C1 segment of cervical spinal cord (tissue), 14 donors: ENCODE results near the gene NUP188.
"Not testable (repeated sequence)": the region's sequence is repeated elsewhere in the genome, so short reads cannot be mapped to it uniquely, and the experiment has no call there.

Experiments
- DNase-seq, 14 donors: peaks; one replicate each; lab custom pipeline; 2025; lab: John Stamatoyannopoulos, UW

Gene NUP188

DNA sequence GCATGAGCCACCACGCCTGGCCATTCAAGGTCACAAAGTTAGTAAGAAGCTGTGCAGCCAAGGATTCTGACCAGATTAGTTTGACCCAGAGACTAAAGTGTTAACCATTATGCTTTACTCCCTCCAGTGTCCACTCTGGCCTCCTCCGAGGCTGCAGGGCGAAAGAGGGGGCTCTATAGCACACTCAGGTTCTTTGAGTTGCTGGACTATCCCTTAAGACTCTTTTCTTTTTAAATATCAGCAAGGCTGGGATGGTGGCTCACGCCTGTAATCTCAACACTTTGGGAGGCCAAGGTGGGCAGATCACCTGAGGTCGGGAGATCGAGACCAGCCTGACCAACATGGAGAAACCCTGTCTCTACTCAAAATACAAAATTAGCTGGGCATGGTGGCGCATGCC, 2.5 kb upstream of the NUP188 start:
- not testable (repeated sequence) for DNase-seq

DNA sequence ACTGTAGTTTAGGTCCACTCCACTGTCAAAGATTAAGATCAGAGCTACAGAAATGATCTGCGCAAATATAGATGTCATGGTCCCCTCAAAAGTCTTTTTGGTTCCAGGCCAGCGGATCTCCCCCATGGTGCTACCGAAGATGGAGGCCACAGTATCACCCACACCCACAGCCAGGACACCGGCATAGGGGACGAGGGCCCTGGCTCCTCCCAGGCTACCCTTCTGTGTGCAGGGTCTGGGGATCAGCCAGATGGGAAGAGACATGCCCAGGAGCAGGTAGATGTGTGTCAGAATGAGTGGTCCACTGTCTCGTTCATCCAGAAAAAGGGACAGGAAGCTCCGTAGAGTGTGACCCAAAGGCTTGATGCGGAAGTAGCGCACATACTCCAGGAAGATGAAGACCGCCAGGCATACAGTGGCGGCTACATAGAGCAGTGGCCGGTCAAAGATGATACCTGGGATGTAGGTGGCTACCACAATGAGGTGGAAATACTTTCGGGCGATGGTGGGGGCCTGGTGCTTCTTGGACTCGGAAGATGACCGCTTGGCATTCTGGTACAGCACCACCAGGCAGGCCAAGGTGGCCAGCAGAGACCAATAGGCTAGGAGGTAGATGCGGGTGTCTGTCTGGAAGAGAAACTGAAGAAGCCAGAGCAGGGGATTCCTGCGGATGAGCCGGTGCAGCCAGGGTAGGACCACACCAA, 1.5 kb upstream of the NUP188 start:
- DNase-seq, result no peak

DNA sequence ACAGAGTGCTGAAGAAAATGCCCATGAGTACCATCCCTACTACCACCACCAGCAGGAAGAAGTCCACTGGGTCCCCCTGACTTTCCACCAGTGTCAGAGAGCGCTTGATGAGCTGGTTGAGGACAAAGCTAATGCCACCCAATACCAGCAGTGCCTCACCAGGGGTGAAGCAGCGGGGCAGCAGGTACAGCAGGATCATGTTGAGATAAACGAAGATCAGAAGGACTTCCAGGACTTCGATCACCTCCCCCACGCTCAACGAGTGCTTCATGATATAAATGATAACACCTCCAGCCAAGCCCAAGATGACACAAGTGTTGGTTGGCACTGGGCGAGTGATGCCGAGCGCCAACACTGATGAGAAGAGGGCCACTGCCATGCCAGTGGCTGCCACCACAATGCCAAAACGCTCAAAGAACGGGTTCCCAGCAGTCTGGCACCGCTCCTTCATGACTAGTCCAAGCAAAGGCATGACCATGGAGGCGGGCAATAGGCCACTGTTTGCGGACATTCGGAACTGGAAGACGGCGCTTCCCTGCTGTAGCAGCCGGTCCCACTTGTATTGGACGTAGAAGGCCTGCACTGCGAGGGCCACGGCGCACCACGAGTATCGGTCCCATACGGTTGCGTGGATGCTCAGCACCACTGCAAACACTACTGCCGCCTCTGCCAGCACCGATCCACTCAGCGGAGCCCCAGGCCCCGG, 775 bp upstream of the NUP188 start:
- DNase-seq, result peak in 5 of 14 donors; percentile 24 to 73 (median 62)

DNA sequence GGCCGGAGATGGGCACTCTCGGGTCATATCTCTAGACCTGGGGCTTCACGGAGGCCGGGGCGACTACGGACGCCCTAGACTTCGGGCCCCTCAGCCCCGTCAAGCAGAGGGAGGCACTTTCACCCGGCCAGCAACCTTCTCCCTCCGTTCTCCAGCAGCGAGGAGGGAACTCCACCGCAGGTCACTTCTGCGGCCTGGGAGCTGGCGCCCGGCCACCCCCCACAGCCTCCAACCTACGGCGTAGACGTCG, 297 bp upstream of the NUP188 start:
- peak in 1 of 14 donors; percentile 41 for DNase-seq

DNA sequence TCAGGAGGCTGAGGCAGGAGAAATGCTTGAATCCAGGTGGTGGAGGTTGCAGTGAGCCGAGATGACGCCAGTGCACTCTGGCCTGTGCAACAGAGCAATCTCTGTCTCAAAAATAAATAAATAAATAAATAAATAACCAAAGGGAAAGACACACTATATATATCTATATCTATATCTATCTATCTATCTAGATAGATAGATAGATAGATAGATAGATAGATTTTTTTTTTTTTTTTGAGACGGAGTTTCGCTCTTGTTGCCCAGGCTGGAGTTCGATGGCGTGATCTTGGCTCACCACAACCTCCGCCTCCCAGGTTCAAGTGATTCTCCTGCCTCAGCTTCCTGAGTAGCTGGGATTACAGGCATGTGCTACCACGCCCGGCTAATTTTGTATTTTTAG, 13.9 kb downstream of the NUP188 start:
- not testable (repeated sequence) for DNase-seq

DNA sequence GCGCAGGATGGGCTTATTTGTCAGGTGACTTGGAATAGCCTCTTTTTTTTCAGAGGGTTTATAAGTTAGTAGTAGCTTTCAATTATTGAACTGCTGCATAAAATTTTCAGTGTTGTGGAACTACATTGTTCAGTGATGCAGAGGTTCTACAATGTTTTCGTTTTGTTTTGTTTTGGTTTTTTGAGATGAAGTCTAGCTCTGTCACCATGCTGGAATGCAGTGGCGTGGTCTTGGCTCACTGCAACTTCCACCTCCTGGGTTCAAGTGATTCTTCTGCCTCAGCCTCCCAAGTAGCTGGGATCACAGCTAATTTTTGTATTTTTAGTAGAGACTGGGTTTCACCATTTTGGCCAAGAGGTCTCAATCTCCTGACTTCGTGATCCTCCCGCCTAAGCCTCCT, 22.0 kb downstream of the NUP188 start:
- no peak for DNase-seq

DNA sequence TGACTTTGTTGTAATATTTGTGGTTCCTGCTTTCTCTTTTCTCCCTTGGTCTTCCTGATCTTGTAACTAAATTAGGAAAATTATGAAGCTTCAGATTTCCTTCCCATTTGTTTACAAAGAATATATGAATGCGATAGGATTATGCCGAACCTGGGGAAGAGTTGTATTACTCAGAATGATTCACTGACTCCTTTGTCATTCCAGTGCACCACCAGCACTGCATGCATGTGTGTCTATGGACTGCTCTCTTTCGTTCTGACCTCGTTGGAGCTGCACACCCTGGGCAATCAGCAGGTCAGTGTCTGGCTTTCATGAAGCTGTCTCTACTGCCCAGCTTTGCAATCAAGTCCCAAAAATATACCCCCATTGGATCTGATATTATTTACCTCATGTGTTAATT, 25.5 kb downstream of the NUP188 start:
- DNase-seq, result no peak

DNA sequence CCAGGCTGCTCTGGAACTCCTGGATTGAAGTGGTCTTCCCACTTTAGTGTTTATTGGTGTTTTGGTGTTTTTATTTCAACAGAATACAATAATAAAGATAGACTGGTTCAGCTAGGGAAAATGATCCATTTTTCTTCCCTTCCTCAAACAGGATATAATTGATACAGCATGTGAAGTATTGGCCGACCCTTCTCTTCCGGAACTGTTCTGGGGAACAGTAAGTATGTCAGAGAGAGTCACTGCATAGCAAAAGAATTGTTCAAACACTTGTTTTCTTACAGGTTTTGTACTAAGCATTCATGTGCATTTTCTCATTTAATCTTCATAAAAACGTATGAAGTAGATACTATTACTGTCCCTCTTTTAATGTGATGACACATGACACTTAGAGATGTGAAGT, 31.6 kb downstream of the NUP188 start:
- no peak for DNase-seq

DNA sequence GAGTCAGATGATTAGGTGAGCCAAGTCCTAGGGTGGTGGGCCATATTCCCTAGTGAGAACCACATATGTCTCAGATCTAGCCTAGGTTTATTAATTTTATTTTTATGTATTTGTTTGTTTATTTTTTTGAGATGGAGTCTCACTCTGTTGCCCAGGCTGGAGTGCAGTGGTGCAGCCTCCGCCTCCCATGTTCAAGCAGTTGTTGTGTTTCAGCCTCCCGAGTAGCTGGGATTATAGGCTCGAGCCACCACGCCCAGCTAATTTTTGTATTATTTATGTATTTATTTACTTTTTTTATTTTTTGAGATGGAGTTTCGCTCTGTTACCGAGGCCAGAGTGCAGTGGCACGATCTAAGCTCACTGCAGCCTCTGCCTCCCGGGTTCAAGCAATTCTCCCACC, 36.0 kb downstream of the NUP188 start:
- no peak for DNase-seq

DNA sequence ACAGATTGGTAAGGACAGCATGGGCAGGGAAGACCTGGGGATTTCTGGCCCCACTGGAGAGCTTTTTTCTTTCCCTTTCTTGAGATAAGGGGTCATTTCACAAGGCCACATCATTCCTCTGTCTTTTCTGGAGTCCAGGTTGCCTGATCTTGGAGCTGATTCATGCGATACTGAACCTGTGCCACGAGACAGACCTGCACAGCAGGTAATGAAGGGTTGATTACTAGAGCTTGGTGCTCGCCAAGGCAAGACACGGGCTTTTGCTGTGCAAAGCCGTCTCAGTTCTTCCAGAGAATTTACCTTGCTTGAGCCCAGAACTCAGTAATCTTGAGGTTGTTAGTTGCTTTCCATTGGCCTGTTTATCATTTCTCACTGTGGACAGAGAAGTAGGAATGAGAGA, 39.2 kb downstream of the NUP188 start:
- DNase-seq, result peak in 1 of 14 donors; percentile 30

DNA sequence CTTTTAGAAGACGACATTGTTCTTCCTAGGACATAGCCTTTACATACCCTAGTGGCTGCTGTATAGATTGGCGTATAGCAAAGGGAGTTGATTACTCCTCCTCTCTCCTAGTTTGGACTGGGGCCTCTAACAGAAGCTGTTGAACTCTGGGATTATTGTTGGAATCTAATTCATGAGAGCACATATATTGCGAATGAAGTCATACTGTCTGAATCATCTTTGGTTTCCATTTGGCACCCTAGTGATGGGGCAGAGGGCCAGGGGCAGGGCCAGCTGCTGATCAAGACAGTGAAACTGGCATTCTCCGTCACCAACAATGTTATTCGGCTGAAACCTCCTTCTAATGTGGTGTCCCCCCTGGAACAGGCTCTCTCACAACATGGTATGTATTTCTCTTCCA, 40.3 kb downstream of the NUP188 start:
- peak in 2 of 14 donors; percentile 14 to 15 for DNase-seq

DNA sequence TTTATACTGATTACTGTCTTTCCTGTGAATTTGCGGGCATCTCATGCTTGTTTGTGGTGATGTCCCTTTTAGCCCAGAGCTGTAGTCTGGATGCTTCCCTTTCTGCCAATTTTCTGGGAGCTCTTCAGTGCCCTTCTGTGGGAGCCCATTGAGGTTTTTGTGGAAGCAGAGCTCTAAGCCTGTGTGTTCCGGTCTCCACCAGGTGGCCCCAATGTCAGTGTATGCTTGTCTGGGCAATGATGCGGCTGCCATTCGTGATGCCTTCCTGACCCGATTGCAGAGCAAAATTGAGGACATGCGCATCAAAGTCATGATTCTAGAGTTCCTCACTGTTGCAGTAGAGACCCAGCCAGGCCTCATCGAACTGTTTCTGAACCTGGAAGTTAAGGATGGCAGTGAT, 45.5 kb downstream of the NUP188 start:
- DNase-seq, result peak in 9 of 14 donors; percentile 24 to 68 (median 54)

DNA sequence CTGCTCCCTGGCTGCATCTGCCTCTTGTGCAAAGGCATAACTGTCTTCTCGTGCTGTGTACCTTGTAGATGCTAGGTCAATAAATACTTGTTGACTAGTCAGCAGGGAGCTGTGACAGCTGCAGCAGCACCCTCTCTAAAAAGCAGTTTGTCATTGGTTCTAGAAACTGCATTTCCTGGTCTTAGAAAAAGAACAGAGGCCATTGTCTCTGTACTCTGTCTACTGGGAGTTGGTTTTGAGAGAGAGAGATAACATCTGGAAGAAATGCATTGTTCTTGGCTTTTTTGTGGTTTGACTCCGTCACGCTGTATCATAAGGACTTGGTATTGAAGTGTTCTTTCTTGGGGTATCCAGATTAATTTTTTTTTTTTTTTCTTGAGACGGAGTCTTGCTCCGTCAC, 48.3 kb downstream of the NUP188 start:
- DNase-seq, result peak in 1 of 14 donors; percentile 26

DNA sequence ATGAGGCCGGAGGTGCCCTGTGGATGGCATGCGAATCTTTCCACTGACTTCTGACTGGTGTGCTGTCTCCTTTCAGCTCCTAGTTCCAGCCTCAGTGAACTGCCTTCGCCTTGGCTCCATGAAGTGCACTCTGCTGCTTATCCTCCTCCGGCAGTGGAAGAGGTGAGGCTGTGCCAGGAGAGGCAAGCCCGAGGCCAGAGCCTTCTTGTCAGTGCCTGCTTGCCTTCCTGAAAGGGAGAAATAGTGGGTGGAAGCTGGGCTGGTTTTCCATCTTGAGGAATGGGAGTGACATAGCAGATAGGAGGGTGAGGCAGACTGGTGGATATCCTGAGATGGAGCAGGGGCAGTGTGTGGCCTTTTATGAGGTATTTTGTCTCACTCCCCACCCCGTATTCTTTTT, 51.0 kb downstream of the NUP188 start:
- DNase-seq, result no peak

DNA sequence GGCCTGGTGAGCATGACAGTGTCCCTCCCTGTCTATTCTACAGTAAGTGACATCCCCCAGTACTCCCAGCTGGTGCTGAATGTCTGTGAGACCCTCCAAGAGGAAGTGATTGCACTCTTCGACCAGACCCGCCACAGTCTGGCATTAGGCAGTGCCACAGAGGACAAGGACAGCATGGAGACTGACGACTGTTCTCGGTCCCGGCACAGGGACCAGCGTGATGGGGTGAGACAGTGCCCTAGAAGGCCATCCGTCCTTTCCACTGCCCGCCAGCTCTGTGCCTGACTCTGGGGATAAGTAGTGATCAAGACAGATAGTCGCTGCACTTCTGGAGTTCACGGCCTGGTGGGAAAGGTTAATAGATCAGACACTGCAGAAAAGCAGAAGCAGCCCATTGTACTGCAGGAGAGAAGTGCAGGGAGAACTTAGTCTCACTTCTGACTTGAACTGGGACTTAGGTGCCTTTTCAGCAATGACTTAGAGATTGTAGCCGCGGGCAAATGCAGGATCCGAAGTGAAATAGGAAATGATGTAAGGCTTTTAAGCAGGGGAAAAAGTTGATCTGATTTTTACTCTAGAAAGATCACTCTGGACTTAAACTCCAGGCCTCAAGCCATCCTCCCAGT, 52.2 kb downstream of the NUP188 start:
- no peak for DNase-seq

DNA sequence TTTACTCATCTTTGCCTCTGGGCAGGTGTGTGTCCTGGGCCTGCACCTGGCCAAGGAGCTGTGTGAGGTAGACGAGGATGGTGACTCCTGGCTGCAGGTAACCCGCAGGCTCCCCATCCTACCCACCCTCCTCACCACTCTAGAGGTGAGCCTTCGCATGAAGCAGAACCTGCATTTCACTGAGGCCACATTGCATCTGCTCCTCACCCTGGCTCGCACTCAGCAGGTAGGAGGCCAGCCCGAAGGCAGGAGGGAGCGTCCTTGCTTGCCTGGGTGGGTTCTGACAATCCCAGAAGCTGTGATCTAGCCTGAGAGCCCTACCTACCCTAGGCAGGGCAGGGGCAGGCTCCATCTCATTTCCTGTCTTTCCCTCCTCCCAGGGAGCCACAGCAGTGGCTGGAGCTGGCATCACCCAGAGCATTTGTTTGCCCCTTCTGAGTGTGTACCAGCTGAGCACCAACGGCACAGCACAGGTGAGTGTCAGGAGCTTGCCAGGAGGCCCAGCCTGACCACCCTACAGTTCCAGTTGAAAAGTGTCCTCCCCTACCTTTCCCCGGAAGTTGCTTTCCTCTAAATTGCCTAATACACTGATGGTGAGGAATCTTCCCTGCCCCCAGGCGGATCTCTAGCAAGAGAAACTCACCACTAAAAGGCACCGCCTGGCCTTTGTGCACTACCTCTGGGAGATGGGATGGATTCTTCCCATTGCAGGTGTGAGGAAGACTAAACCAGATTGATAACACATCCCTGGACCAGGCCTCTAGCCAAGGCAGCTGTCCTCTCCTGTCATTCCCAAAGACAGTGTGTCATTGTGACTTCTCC, 54.2 kb downstream of the NUP188 start:
- DNase-seq, result no peak

DNA sequence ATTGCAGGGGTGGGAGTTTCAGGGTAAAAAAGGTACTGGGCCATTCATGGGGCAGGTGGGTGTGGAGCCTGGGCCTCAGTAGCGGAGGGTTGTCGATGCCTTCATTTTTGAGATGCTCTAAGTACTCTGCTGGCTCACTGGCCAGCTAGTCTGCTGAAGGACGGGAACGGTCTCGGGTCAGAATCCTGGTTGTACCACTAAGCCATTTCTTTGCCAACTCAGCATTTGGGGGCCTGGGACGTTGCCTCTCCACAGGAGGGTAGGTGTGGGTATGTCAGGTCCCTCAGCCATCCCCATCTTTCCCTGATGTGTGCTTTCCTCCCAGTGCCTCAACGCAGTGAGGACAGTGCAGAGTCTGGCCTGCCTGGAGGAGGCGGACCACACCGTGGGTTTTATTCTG, 55.5 kb downstream of the NUP188 start:
- DNase-seq, result no peak

DNA sequence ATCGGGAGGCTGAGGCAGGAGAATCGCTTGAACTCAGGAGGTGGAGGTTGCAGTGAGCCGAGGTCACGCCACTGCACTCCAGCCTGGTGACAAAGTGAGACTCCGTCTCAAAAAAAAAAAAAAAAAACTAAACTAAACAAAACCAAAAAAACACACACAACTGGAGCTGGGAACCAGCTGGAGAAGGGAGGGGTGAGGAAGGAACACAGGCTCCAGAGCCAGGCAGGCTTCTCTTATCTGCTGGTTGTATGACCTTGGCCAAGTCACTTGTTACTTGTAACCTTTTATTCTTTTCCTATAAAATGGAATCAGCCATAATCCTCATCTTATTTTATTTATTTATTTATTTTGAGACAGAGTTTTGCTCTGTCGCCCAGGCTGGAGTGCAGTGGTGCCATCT, 56.7 kb downstream of the NUP188 start:
- DNase-seq, result not testable (repeated sequence)

DNA sequence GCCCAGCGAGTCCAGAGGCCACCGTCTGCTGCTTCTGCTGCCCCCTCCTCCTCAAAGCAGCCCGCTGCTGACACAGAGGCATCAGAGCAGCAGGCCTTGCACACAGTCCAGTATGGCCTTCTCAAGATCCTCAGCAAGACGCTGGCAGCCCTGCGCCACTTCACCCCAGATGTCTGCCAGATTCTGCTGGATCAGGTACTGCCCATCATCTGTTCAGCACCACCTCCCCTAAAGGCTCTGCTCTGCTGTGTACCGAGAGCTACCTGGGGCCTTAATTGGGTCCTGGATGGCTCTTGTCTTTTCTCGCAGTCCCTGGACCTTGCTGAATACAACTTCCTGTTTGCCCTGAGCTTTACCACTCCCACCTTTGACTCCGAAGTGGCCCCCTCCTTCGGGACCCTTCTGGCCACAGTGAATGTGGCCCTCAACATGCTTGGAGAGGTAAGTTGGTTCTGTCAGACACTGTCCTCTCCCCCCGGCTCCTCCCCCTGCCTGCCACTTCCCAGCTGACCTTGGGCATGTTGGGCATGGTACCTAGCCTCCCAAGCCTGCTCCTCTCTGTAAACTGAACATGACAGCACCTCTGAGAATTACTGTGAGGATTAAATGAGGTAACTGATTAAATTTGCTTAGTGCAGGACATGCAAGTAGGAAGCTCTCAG, 58.0 kb downstream of the NUP188 start:
- DNase-seq, result peak in 1 of 14 donors; percentile 16

DNA sequence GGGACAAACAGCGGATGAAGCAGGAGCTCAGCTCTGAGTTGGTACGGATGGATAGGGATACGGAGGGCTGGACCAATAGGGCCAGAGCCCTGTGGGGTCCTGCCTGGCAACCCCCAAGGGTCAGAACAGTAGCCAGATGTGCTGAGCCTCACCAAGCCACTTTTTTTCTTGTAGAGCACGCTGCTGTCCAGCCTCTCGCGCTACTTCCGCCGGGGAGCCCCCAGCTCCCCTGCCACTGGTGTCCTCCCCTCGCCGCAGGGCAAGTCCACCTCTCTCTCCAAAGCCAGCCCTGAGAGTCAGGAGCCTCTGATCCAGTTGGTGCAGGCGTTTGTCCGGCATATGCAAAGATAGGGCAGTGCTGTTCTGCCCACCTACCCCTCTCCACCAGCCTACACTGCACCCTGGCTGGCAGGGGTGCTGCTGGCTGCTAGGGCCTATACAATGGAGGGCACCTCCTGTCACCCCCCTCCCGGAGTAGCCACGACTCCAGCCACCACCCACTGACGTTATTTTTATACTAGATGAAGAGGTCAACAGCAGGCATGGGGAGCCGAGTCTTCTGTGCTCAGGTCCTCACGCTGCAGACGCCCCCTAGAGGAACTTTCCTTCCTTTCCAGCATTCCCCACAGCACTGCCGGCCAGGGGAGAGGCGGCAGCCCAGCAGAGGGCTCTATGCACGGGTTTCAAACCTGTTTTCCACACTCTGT, 59.0 kb downstream of the NUP188 start:
- DNase-seq, result peak in 11 of 14 donors; percentile 28 to 79 (median 54)
